ENCODE results near the gene PDGFA.

The PDGFA gene

GRCh38 chr7:461453-462172, 58.0 kb downstream of the PDGFA start:
- no peak for DNase-seq (ENCODE audit: low read depth in 2 of 2)

DNA sequence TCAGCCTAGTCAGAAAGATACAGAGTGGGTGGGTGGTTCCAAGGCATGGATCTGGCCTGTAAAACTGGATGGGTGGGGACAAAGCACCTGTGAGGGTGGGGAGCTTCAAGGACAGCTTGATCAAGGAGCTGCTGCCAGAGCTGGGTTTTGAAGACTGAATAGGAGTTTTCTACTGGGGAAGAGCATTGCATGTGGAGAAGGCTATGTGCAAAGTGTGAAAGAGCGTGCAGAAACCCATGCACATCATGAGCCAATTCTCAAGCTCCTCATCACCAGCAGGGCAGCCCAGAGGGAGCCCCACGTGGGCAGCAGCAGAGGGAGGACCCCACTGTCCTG, 58.6 kb downstream of the PDGFA start:
- DNase-seq (ENCODE audit: low read depth in 2 of 2) = no peak

DNA sequence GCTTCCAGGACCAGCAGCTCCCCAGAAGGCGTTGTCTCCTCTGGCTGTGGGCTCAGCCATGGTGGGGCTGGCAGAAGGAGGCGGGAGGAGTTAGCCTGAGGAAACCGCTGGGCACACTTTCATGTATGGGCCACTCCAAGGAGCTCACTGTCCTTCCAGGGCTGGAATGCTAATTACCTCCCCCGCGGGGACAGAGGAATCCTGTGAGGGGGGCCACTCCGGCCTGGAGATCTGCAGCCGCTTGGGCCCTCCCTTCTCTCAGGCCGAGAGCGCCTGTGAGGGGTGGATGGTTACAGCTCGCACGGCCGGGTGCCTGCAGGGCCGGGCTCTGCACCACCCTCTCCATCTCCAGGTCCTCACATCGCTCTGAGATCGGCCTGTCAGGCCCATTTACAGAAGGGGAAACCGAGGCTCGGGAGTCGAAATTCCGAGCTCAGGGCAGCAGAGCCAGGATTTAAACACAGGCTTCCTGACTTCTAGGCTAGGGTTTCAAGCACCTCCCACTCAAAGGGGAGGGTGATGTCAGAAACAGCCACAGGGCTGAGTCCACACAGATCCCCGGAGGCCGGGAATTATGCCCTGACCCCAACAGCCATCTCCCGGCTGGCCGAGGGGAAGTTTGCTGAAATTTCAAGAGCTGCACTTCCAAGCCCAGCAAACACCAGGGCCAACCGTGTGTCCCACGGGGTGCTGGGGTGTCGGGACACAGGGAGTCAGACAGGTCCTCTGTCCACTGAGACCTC, 59.1 kb downstream of the PDGFA start:
- DNase-seq (ENCODE audit: low read depth in 2 of 2) = no peak

DNA sequence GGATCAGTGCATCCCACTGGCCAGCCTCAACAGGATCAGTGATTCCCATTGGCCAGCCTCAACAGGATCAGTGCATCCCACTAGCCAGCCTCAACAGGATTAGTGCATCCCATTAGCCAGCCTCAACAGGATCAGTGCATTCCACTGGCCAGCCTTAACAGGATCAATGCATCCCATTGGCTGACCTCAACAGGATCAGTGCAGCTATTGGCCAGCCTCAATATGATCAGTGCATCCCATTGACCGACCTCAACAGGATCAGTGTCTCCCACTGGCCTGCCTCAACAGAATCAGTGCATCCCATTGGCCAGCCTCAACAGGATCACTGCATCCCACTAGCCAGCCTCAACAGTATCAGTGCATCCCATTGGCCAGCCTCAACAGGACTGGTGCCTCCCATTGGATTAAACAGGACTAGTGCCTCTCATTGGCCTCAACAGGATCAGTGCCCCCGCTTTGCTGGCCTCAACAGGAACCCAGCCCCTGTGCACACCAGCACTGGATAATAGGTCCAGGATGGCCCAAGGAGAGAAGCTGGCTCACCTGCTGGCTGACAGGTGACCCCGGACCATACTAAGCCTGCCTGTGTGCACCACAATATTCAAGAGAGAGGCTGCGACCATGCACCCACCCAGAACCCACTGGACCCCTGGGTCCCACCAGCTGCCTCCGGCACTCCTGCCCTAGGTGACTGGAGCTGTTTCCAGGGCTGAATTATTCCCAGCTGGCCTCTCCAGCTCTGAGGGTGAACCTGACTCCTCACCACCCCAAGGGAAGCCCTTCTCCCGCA, 59.9 kb downstream of the PDGFA start:
- no peak for DNase-seq (ENCODE audit: low read depth in 2 of 2)

- DNase-seq (ENCODE audit: low read depth in 2 of 2) = no peak
Observed at GRCh38 chr7:458511-459245, 61.0 kb downstream of the PDGFA start.

DNA sequence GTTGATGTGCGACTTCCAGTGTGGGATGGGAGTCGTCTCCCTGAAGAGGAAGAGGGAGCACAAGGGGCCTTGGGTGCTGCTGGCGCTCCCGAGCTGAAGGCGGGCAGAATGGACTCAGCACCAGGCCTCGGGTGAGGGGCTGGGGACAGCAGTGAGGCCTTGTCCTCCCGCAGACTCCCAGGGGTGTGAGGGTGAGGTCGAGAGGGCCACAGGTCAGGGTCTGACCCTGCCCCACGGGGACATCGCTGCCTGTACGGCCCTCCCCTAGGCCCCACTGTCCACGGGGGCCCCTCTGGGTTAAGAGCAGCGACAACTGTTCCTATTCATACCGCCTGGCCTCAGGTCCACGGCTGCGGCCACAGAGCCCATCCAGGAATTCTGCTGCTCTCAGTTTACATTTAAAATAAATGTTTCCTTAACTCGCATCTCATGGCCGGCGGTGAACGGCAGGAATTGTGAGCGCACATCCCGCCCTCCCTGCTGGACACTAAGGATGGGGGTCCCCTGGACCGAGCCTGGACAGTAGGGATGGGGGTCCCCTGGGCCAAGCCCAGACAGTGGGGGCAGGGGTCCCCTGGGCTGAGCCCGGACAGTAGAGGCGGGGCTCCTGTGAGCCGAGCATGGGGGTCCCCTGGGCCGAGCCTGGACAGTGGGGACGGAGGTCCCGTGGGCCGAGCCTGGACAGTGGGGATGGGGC, 61.7 kb downstream of the PDGFA start:
- no peak for DNase-seq (ENCODE audit: low read depth in 2 of 2)

DNA sequence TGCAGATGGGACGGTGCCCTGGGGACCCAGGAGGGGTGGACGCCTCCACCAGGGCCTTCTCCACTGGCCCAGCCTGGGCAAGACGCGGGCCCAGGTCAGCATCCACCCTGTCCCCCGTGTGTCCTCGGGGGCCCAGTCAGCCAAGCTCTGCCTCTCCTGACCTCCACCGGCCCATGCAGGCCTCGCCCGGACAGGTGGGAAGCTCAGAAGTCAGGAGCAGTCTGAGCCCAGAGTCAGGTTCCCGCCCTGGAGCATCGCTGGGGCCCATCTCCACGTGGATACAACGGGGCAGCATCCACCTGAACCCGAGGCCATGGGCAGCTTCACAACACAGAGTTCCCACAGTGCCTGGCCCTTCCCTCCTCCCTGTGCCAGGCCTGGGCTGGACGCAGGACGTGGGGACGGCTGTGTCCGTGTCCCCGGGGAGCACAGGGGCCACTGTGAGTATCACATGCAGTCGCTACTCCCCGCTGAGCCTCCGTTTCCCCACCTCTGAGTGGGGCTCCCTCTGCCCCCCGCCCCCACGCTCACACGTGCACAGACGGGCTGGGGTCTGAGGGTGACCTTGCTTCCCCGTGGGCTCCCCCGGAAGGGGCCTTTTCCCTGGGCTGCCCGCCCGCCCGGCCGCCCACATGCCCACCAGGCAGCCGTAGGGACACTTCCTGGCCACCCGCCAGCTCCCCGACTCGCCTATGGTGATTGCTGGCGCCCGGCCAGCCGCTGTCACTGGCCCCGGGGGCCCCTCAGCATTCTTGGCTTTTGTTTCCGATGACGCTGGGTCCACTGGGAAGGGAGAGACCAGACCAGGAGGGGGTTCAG, 64.3 kb downstream of the PDGFA start:
- no peak for DNase-seq (ENCODE audit: low read depth in 2 of 2)

DNA sequence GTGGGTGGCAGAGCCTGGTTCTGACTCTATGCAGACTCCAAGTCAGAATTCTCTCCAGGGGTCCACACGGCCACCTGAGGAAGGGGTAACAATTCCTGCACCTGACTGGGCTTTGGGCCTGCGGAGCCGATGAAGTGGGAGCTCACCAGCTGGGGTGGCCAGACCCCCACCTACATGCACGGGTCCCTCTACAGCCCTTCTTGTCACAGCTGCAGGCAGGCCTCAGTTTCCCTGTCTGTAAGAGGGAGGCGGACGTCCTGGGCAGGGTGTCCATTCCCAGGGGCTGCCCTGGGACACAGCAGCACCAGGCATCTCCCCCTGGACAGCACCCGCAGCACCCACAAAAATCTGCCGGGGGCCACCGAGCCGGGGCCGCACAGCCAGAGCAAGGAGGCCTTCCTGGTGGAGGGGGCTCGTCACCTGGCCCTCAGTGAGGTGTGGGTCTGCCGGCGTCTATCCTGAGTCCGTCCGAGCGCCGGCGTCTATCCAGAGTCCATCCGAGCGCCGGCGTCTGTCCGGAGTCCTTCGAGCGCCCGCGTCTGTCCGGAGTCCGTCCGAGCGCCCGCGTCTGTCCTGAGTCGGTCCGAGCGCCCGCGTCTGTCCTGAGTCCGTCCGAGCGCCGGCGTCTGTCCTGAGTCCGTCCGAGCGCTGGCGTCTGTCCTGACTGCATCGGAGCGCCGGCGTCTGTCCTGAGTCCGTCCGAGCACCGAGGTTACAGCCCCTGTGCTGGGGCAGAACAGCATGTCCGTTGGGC, 65.1 kb downstream of the PDGFA start:
- DNase-seq (ENCODE audit: low read depth in 2 of 2) = no peak

DNA sequence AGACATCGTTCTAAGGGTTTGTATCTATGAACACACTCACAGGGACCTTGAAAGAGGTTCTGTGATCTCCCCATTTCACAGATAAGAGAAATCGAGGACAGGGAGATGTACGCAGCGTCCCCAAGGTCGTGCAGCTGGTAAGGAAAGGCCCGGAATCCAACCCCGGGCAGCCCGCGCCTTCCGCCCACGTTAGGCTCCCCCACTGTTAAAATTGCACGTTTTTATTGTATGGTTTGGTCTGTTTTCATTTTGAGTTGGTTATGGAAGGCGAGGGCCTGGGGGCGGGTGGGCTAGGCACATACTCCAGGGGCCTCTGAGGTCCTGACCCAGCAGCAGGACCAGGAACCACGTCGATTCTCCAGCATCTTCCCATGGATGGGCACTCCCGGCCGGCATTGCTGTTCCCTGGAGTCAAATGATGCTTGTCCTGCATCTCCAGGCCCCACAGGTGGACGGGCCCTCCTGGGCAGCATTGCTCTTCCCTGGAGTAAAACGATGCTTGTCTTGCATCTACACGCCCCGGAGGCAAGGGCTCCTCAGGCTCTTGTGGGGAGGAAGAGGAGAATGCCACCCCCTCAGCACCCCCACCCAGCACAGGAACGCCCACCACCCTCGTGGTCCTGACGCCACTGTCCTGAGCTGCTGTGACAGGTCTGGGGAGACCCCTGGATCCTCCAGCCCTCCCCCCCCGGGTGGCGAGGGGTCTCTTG, 65.9 kb downstream of the PDGFA start:
- DNase-seq (ENCODE audit: low read depth in 2 of 2) = no peak

DNA sequence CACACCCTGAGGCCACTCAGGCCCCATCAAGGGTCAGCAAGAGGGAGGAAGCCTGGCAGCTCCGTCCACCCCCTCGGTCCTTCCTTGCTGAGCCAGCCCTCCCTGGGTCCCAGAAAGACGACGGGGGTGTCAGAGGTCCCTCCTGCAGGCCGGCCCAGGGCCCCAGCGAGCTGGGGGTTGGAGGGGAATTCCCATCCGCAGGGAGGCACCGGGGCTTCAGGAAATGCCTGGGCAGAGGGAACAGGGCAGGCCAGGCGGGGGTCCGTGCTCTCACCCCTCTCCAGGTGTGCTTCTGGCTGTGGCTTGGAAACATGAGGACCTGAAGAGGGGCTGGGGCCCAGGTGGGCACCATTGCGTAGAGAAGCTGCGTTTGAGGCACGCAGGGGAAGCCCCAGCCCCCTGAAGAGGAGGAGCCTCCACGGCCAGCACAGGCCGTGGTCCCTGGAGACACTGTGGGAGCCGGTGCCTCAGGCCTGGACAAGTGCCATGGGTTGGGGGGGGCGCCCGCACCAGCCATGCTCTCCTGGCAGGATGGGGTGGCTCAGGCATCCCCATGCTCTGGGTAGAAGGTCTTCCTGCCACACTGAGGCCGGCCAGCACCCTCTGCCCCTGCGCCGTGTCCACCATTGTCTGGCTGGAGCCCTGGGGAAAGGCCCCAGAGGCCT, 66.7 kb downstream of the PDGFA start:
- no peak for DNase-seq (ENCODE audit: low read depth in 2 of 2)

- DNase-seq (ENCODE audit: low read depth in 2 of 2) = no peak
Observed at GRCh38 chr7:452226-452751, 67.4 kb downstream of the PDGFA start.

DNA sequence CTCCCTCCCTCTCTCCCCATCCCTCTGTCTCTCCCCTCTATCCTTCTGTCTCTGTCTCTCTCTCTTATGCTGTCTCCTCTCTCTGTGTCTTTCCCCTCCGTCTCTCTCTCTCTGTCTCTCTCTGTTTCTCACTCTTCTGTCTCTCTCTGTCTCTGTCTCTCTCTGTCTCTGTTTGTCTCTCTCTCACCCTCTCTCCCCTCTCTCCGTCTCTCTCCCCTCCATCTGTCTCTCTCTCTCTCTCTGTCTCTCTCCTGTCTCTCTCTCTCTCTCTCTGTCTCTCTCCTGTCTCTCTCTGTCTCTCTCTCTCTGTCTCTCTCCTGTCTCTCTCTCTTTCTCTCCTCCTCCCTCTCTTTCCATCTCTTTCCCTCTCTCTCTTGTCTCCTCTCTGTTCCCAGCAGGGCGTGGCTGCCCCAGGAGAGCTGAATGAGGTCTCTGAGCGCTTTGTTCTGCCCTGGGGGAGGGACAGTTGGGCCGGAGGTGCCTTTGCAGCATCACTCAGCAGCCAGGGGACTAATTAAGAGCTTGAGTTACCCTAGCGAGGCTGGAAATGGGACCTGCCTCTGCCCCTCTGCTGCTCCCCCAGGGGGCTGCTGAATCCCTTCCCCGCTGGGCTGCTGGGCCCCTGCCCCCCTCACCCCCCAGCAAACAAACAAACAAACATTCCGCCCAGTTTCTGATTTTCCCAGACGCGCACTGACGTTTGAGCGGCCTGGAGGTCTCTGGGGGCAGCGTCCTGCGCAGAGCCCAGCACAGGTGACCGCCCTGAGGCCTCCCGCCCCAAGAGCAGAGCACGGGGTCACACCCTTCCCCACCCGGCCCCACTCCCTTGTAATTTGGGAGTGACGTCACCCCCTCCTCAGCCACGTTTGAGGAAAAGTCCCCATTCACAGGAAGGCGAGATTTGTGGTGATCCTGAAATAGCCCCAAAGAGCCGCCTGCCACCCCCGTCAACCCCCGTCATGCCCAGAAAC, 68.1 kb downstream of the PDGFA start:
- no peak for DNase-seq (ENCODE audit: low read depth in 2 of 2)

DNA sequence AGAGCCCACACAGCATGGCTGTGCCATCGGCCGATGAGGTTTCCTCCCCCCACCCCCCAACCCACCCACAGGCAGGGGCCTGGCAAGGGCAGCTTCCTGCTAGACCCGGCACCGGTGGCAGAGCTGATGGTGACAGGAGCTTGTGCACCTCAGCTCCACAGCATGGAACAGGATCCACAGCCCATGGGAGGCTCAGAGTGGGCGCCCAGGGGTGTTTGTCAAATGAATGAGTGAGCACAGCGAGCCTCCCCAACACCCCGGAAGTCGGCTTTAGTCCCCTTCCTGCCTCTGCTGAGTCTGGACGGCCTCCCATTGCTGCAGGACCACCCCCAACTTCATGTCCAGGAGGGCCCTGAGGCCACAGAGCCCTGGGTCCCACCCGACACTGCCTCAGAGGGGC, 68.9 kb downstream of the PDGFA start:
- no peak for DNase-seq (ENCODE audit: low read depth in 2 of 2)

- no peak for DNase-seq (ENCODE audit: low read depth in 2 of 2)
Observed at GRCh38 chr7:450036-450435, 69.6 kb downstream of the PDGFA start.

DNA sequence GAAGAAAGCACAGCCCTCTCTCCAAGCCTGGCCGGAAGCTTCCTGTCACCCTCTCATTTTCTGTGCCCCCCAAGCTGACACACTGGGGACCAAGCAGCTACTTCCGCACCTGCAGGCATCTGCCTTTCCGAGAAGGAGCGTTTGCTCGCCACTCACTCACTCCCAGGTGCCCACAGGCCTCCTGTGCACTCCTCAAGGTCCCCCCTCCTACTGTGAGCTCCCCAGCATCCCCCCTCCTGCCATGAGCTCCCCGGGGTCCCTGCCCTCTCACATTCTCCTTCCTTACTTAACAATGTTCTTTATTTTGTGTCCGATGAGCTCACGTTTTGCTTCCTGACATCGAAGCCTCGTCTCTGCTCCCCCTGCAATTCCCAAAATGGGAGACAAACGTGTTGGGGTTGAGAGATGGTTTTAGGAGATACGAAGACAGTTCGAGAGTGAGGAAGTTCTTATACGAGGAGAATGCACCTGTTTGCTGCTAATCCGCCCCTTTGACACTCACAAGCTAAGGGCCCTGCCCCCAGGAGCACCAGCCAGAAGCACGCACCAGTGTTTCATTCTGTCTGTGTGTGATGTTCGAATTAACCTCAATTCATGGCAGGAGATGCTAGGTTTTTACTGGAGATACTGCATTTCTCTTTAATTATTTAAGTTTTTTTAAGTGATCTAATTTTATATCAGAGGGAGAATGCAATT, 70.2 kb downstream of the PDGFA start:
- DNase-seq (ENCODE audit: low read depth in 2 of 2) = no peak

DNA sequence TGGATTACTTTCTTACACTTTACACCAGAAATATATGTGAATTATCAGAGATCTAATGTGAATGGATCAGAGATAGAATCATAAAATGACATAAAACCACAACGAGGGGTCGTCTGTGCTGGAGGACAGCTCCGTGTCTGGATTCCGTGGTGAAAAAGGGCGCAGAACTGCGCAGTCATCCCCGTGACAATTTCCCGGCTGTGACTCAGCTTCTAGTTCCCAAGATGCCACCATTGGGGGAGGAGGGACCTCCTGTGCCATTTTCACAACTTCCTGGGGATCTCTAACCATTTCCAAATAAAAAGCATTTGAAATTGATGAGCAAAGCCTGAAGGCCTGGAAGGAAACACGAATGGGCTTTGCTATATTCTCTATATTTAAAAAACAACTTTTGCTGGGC, 72.1 kb downstream of the PDGFA start:
- no peak for DNase-seq (ENCODE audit: low read depth in 2 of 2)
